ENCODE data around the gene SCRG1.

SCRG1 gene

GRCh38 chr4:173360587-173361221, 38.2 kb downstream of the SCRG1 start:
- DNase-seq (ENCODE audit: low read depth) = no peak
- H3K4me3 ChIP-seq (ENCODE audit: low read depth, low read length) = no peak overlapping the region
- TF ChIP-seq CTCF (IDR thresholded peaks at IDR 0.05; ENCODE audit: low read depth, low read length) (no peak), MYC (IDR thresholded peaks at IDR 0.05; ENCODE audit: low read depth, low read length) (no peak), POLR2A (IDR thresholded peaks at IDR 0.05; ENCODE audit: extremely low read depth, insufficient read length) (no peak), MAX (IDR thresholded peaks at IDR 0.05; ENCODE audit: low read depth, low read length) (no peak)

GRCh38 chr4:173357939-173358338, 41.0 kb downstream of the SCRG1 start:
- H3K4me3 ChIP-seq (ENCODE audit: low read depth, low read length) = no peak overlapping the region
- no peak for TF ChIP-seq MAX (IDR thresholded peaks at IDR 0.05; ENCODE audit: low read depth, low read length)
- TF ChIP-seq CTCF (IDR thresholded peaks at IDR 0.05; ENCODE audit: low read depth, low read length) = no peak
- TF ChIP-seq MYC (IDR thresholded peaks at IDR 0.05; ENCODE audit: low read depth, low read length) = no peak
- no peak for TF ChIP-seq POLR2A (IDR thresholded peaks at IDR 0.05; ENCODE audit: extremely low read depth, insufficient read length)
- no peak for DNase-seq (ENCODE audit: low read depth)

- H3K4me3 ChIP-seq (ENCODE audit: low read depth, low read length) = no peak overlapping the region
- TF ChIP-seq POLR2A (IDR thresholded peaks at IDR 0.05; ENCODE audit: extremely low read depth, insufficient read length) = no peak
- TF ChIP-seq CTCF (IDR thresholded peaks at IDR 0.05; ENCODE audit: low read depth, low read length) = no peak
- no peak for TF ChIP-seq MYC (IDR thresholded peaks at IDR 0.05; ENCODE audit: low read depth, low read length)
- no peak for TF ChIP-seq MAX (IDR thresholded peaks at IDR 0.05; ENCODE audit: low read depth, low read length)
- no peak for DNase-seq (ENCODE audit: low read depth)
Measured at GRCh38 chr4:173347467-173347866, 51.4 kb downstream of the SCRG1 start.

GRCh38 chr4:173346074-173346473, 52.8 kb downstream of the SCRG1 start:
- DNase-seq (ENCODE audit: low read depth) = no peak
- TF ChIP-seq MYC (IDR thresholded peaks at IDR 0.05; ENCODE audit: low read depth, low read length) (no peak), POLR2A (IDR thresholded peaks at IDR 0.05; ENCODE audit: extremely low read depth, insufficient read length) (no peak), CTCF (IDR thresholded peaks at IDR 0.05; ENCODE audit: low read depth, low read length) (no peak), MAX (IDR thresholded peaks at IDR 0.05; ENCODE audit: low read depth, low read length) (no peak)
- H3K4me3 ChIP-seq (ENCODE audit: low read depth, low read length) = no peak overlapping the region

GRCh38 chr4:173345648-173346047, 53.3 kb downstream of the SCRG1 start:
- H3K4me3 ChIP-seq (ENCODE audit: low read depth, low read length) = no peak overlapping the region
- no peak for DNase-seq (ENCODE audit: low read depth)
- TF ChIP-seq CTCF (IDR thresholded peaks at IDR 0.05; ENCODE audit: low read depth, low read length) = no peak
- TF ChIP-seq MYC (IDR thresholded peaks at IDR 0.05; ENCODE audit: low read depth, low read length) = no peak
- TF ChIP-seq MAX (IDR thresholded peaks at IDR 0.05; ENCODE audit: low read depth, low read length) = no peak
- TF ChIP-seq POLR2A (IDR thresholded peaks at IDR 0.05; ENCODE audit: extremely low read depth, insufficient read length) = no peak

Measured in NB4 (cell line).